Loucy (cell line): ENCODE measurements around the gene LRRC40.

ENCODE experiments used
- H2AFZ ChIP-seq: fragments of 200-600 bp; sonication (generic); 2 replicates; pipeline ENCODE4 v1.6.0; 2016; ENCODE audit warnings: antibody characterized with exemption, mild to moderate bottlenecking, low read length, moderate library complexity
- H3F3A ChIP-seq: fragments of 200-600 bp; 2 replicates; pipeline ENCODE4 v1.6.0; 2016; ENCODE audit warnings: antibody characterized with exemption, low read depth, mild to moderate bottlenecking
- H3K27me3 ChIP-seq: fragments of 200-600 bp; sonication (generic); 2 replicates; pipeline ENCODE4 v1.6.1; 2014; ENCODE audit warnings: low read length, mild to moderate bottlenecking; ENCODE audit not compliant: insufficient read depth, poor library complexity, severe bottlenecking
- H3K36me3 ChIP-seq: fragments of 200-600 bp; sonication (generic); 2 replicates; pipeline ENCODE4 v1.6.1; 2016; ENCODE audit warnings: low read length; ENCODE audit not compliant: insufficient read depth
- H3K4me1 ChIP-seq: fragments of 200-600 bp; sonication (generic); 2 replicates; pipeline ENCODE4 v1.5.1; 2014; ENCODE audit warnings: low read length, mild to moderate bottlenecking; ENCODE audit not compliant: insufficient read depth, poor library complexity, severe bottlenecking
- H3K4me2 ChIP-seq: fragments of 200-600 bp; sonication (generic); 2 replicates; pipeline ENCODE4 v1.6.0; 2014; ENCODE audit warnings: antibody characterized with exemption, low read length, low read depth, mild to moderate bottlenecking; ENCODE audit not compliant: poor library complexity, severe bottlenecking
- H3K4me3 ChIP-seq: fragments of 200-600 bp; sonication (generic); 2 replicates; pipeline ENCODE4 v1.5.1; 2014; ENCODE audit warnings: low read length, mild to moderate bottlenecking, mixed read lengths; ENCODE audit not compliant: poor library complexity, severe bottlenecking
- H3K79me2 ChIP-seq: fragments of 200-600 bp; sonication (generic); 2 replicates; pipeline ENCODE4 v1.6.1; 2014; ENCODE audit warnings: low read length; ENCODE audit not compliant: insufficient read depth
- H3K9ac ChIP-seq: fragments of 200-600 bp; sonication (generic); 2 replicates; pipeline ENCODE4 v1.6.0; 2014; ENCODE audit warnings: mild to moderate bottlenecking, low read depth, low read length, moderate library complexity; ENCODE audit not compliant: poor library complexity, severe bottlenecking
- H3K9me2 ChIP-seq: fragments of 200-600 bp; sonication (generic); replicated peaks from 2 replicates; pipeline ENCODE4 v1.6.1; 2016; ENCODE audit warnings: low read depth, low read length, mixed read lengths
- H3K9me3 ChIP-seq: fragments of 200-600 bp; sonication (generic); 2 replicates; pipeline ENCODE4 v1.6.1; 2014; ENCODE audit warnings: mild to moderate bottlenecking, antibody characterized with exemption, low read length, low read depth; ENCODE audit not compliant: insufficient read depth
- H4K20me1 ChIP-seq: fragments of 200-600 bp; sonication (generic); 2 replicates; pipeline ENCODE4 v1.6.0; 2014; ENCODE audit warnings: antibody characterized with exemption, low read length, mild to moderate bottlenecking; ENCODE audit not compliant: insufficient read depth, poor library complexity, severe bottlenecking
- EZH2phosphoT487 ChIP-seq: fragments of 200-600 bp; IDR thresholded peaks from 2 replicates; pipeline ENCODE4 v1.6.1; 2018; ENCODE audit warnings: antibody characterized with exemption, mild to moderate bottlenecking, moderate library complexity, borderline replicate concordance
- TF ChIP-seq, protein P1 (sequence below): fragments of 200-600 bp; sonication (generic); conservative IDR thresholded peaks from 2 replicates; pipeline ENCODE4 v1.5.1; 2014; ENCODE audit warnings: mild to moderate bottlenecking, antibody characterized with exemption, low read length

Gene LRRC40

DNA sequence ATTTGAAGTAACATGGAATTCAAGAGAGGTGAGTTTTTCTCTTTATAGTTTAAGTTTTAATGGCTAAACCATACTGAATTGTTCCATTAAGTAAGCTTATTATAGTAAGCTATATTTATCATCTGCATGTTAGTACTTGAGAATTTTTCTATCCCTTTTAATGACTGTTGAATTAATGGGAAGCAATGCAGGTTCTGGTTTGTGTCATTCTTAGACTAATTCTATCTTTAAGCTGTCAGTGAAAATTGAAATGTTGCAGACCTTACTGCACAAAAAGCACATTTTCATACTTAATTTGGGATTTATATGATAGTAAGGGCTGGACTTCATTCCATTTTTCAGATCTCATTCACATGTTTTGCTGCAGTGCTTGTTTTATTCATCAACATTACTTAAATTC lies 41.7 kb upstream of the LRRC40 start:
- Histone ChIP-seq H3K27me3 (no peaks in the 10 kb centered on the region), H3K9ac (no peak overlapping the region), H3K4me1 (no peaks in the 10 kb centered on the region), H3K9me3 (no peaks in the 10 kb centered on the region), H3K9me2 (no peaks in the 10 kb centered on the region), H3K4me3 (no peak overlapping the region), H4K20me1 (peaks cover 27% of the 10 kb centered on the region), H3K79me2 (peaks cover 13% of the 10 kb centered on the region), H3K4me2 (no peak overlapping the region), H3K36me3 (peaks cover 100% of the 10 kb centered on the region), H2AFZ (no peak overlapping the region), H3F3A (0 out of 2 replicates have a peak, but pooled peaks cover 4% of the 10 kb centered on the region)
- TF ChIP-seq, protein P1, sequence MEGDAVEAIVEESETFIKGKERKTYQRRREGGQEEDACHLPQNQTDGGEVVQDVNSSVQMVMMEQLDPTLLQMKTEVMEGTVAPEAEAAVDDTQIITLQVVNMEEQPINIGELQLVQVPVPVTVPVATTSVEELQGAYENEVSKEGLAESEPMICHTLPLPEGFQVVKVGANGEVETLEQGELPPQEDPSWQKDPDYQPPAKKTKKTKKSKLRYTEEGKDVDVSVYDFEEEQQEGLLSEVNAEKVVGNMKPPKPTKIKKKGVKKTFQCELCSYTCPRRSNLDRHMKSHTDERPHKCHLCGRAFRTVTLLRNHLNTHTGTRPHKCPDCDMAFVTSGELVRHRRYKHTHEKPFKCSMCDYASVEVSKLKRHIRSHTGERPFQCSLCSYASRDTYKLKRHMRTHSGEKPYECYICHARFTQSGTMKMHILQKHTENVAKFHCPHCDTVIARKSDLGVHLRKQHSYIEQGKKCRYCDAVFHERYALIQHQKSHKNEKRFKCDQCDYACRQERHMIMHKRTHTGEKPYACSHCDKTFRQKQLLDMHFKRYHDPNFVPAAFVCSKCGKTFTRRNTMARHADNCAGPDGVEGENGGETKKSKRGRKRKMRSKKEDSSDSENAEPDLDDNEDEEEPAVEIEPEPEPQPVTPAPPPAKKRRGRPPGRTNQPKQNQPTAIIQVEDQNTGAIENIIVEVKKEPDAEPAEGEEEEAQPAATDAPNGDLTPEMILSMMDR: no peak
- no peak for TF ChIP-seq EZH2phosphoT487

GRCh38 chr1:70239940-70240339 lies 34.6 kb upstream of the LRRC40 start:
- no peak overlapping the region for H3K9ac ChIP-seq
- peaks cover 100% of the 10 kb centered on the region for H3K36me3 ChIP-seq
- H3K4me2 ChIP-seq: no peak overlapping the region
- H3K79me2 ChIP-seq: peaks cover 39% of the 10 kb centered on the region
- no peak overlapping the region for H3K4me3 ChIP-seq
- peaks cover 54% of the 10 kb centered on the region for H4K20me1 ChIP-seq
- no peaks in the 10 kb centered on the region for H3K4me1 ChIP-seq
- H2AFZ ChIP-seq: no peak overlapping the region
- no peak for TF ChIP-seq EZH2phosphoT487
- TF ChIP-seq, protein P1: no peak
- no peaks in the 10 kb centered on the region for H3K9me3 ChIP-seq
- H3K9me2 ChIP-seq: no peaks in the 10 kb centered on the region
- H3F3A ChIP-seq: no peaks in the 10 kb centered on the region
- H3K27me3 ChIP-seq: no peaks in the 10 kb centered on the region

GRCh38 chr1:70234733-70235132 lies 29.4 kb upstream of the LRRC40 start:
- Histone ChIP-seq H4K20me1 (peaks cover 66% of the 10 kb centered on the region), H3K9me2 (no peaks in the 10 kb centered on the region), H3K79me2 (peaks cover 57% of the 10 kb centered on the region), H3F3A (no peaks in the 10 kb centered on the region), H3K4me2 (no peak overlapping the region), H3K9me3 (no peaks in the 10 kb centered on the region), H2AFZ (no peak overlapping the region), H3K4me1 (no peaks in the 10 kb centered on the region), H3K36me3 (peaks cover 100% of the 10 kb centered on the region), H3K4me3 (no peak overlapping the region), H3K9ac (no peak overlapping the region), H3K27me3 (no peaks in the 10 kb centered on the region)
- no peak for TF ChIP-seq EZH2phosphoT487
- TF ChIP-seq, protein P1: no peak
